Measurements from ENCODE around the gene DUSP3. TPM values are rescaled to one million over a fixed set of nuclear protein-coding genes. Genes with fewer than 3 reads are reported as not detected.
A peak's percentile ranks its signal among the peaks of the same experiment; 100 is the strongest.

Gene DUSP3
- total RNA-seq, 1 donor from 2014 or later: 11.7 TPM

DNA sequence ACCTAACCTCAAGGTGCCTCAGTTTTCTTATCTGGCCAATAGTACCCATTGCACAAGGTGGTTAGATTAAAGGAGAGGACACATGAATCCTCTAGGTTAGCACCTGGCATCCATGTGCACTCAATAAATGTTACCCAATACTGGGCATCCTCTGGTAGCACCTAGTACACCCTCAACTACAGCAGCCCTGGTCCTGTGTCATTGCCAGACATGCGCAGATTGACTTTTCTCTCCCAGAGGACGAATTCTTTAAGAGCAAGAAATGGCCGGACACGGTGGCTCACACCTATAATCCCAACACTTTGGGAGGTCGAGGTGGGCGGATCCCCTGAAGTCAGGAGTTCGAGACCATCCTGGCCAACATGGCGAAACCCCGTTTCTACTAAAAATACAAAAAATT lies 7.3 kb downstream of the DUSP3 start:
- Mint-ChIP-seq H3K4me3 (no peak overlapping the region), H3K36me3 (ENCODE audit: low read depth) (peaks cover 17% of the 10 kb centered on the region), H3K27ac (no peak overlapping the region), H3K4me1 (ENCODE audit: low read depth) (no peaks in the 10 kb centered on the region), H3K9me3 (no peaks in the 10 kb centered on the region), H3K27me3 (ENCODE audit: insufficient read depth) (no peaks in the 10 kb centered on the region)
- DNase-seq (ENCODE audit: low spot score): no peak
- intact Hi-C loops (cut with micrococcal nuclease): no loop called here

GRCh38 chr17:43770957-43771356 lies 7.8 kb downstream of the DUSP3 start:
- intact Hi-C loops (cut with micrococcal nuclease): no loop called here
- no peaks in the 10 kb centered on the region for H3K4me1 Mint-ChIP-seq (ENCODE audit: low read depth)
- H3K27me3 Mint-ChIP-seq (ENCODE audit: insufficient read depth): no peaks in the 10 kb centered on the region
- peaks cover 15% of the 10 kb centered on the region for H3K36me3 Mint-ChIP-seq (ENCODE audit: low read depth)
- no peaks in the 10 kb centered on the region for H3K9me3 Mint-ChIP-seq
- no peak overlapping the region for H3K4me3 Mint-ChIP-seq
- H3K27ac Mint-ChIP-seq: no peak overlapping the region
- no peak for DNase-seq (ENCODE audit: low spot score)

- H3K27me3 Mint-ChIP-seq (ENCODE audit: insufficient read depth): no peaks in the 10 kb centered on the region
- no peak overlapping the region for H3K27ac Mint-ChIP-seq
- no peaks in the 10 kb centered on the region for H3K4me1 Mint-ChIP-seq (ENCODE audit: low read depth)
- H3K36me3 Mint-ChIP-seq (ENCODE audit: low read depth): peaks cover 15% of the 10 kb centered on the region
- DNase-seq (ENCODE audit: low spot score): no peak
- intact Hi-C loops (cut with micrococcal nuclease): no loop called here
- no peaks in the 10 kb centered on the region for H3K9me3 Mint-ChIP-seq
- H3K4me3 Mint-ChIP-seq: no peak overlapping the region
Measured at GRCh38 chr17:43769859-43770258, 8.9 kb downstream of the DUSP3 start.

GRCh38 chr17:43769426-43769825 lies 9.4 kb downstream of the DUSP3 start:
- no peak overlapping the region for H3K27ac Mint-ChIP-seq
- H3K4me1 Mint-ChIP-seq (ENCODE audit: low read depth): no peaks in the 10 kb centered on the region
- intact Hi-C loops (cut with micrococcal nuclease): no loop called here
- no peak for DNase-seq (ENCODE audit: low spot score)
- peaks cover 15% of the 10 kb centered on the region for H3K36me3 Mint-ChIP-seq (ENCODE audit: low read depth)
- no peaks in the 10 kb centered on the region for H3K27me3 Mint-ChIP-seq (ENCODE audit: insufficient read depth)
- no peaks in the 10 kb centered on the region for H3K9me3 Mint-ChIP-seq
- no peak overlapping the region for H3K4me3 Mint-ChIP-seq

GRCh38 chr17:43768943-43769342 lies 9.8 kb downstream of the DUSP3 start:
- intact Hi-C loops (cut with micrococcal nuclease): no loop called here
- H3K4me1 Mint-ChIP-seq (ENCODE audit: low read depth): no peaks in the 10 kb centered on the region
- H3K4me3 Mint-ChIP-seq: no peak overlapping the region
- H3K27ac Mint-ChIP-seq: no peak overlapping the region
- no peaks in the 10 kb centered on the region for H3K9me3 Mint-ChIP-seq
- peaks cover 15% of the 10 kb centered on the region for H3K36me3 Mint-ChIP-seq (ENCODE audit: low read depth)
- DNase-seq (ENCODE audit: low spot score): no peak
- no peaks in the 10 kb centered on the region for H3K27me3 Mint-ChIP-seq (ENCODE audit: insufficient read depth)

DNA sequence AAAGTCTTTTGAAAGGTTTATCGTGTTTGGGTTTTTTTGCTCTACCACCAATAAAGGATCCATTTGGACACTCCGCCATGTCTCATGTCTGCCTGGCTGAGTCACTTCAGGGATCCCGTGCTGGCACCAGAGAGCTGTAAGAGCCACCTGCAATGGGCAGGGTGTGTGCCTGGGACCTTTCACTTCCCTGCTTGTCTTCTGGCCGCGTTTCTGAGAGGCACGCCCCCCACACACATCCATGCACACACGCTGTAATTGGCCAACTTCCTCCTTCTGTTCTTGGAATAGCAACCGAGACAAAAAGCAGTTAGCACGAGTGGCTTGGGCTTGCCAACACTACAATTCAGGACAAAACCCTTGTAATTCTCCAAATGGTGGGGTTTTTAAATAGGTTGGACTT lies 10.4 kb downstream of the DUSP3 start:
- H3K4me3 Mint-ChIP-seq: no peak overlapping the region
- H3K4me1 Mint-ChIP-seq (ENCODE audit: low read depth): no peaks in the 10 kb centered on the region
- intact Hi-C loops (cut with micrococcal nuclease): no loop called here
- no peaks in the 10 kb centered on the region for H3K27me3 Mint-ChIP-seq (ENCODE audit: insufficient read depth)
- no peak for DNase-seq (ENCODE audit: low spot score)
- H3K9me3 Mint-ChIP-seq: no peaks in the 10 kb centered on the region
- H3K27ac Mint-ChIP-seq: no peak overlapping the region
- peaks cover 13% of the 10 kb centered on the region for H3K36me3 Mint-ChIP-seq (ENCODE audit: low read depth)

DNA sequence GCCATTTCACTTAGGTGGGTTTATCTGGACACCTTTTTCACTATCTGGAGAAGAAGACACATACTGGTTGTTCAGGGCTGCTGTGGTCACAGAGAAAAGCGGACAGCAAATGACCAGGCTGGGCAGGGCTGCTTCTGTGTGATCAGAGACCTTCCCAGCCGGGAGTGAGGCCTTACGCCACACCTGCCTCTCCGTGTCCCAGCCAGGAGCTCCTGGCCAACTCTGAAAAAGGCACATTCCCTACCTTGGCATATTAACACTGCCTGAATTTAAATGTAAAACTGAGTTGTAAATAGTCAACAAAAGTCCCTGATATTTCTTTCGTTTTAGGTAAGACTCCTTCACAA lies 11.1 kb downstream of the DUSP3 start:
- H3K36me3 Mint-ChIP-seq (ENCODE audit: low read depth): peaks cover 9% of the 10 kb centered on the region
- DNase-seq (ENCODE audit: low spot score): no peak
- no peaks in the 10 kb centered on the region for H3K4me1 Mint-ChIP-seq (ENCODE audit: low read depth)
- H3K27ac Mint-ChIP-seq: no peak overlapping the region
- no peaks in the 10 kb centered on the region for H3K27me3 Mint-ChIP-seq (ENCODE audit: insufficient read depth)
- H3K4me3 Mint-ChIP-seq: no peak overlapping the region
- no peaks in the 10 kb centered on the region for H3K9me3 Mint-ChIP-seq
- intact Hi-C loops (cut with micrococcal nuclease): no loop called here

DNA sequence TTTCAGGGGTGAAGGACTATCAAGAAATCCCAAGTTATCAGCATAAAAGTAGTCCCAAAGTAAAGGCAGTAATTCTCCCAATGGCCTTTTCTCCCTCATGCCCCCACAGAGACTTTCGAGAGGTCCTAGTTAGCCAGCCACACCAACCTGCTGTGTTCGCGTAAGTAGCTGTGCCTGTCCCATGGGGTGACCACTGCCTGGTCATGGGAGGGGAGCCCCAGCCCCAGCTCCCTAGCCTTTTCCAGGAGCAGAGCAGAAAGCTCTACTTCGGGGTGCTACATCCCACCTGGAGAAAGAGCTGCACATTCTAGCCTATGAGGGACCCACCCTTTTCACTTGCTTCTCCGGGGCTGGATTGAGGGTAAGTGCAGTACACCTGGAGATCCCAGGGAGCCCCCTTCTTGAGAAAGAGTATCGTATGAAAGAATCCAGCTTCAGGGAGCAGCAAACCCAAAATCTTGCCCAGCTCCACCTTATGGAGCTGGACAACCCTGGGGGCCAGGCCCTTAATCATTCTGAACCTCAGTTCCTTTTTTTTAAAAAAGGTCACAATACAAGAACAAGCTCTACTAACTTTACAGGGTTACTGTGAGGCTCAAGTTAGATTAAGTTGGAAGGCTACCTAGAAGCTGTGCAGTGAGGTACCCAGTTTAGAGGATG lies 11.6 kb downstream of the DUSP3 start:
- no peaks in the 10 kb centered on the region for H3K4me1 Mint-ChIP-seq (ENCODE audit: low read depth)
- peaks cover 4% of the 10 kb centered on the region for H3K36me3 Mint-ChIP-seq (ENCODE audit: low read depth)
- H3K4me3 Mint-ChIP-seq: no peak overlapping the region
- H3K27me3 Mint-ChIP-seq (ENCODE audit: insufficient read depth): no peaks in the 10 kb centered on the region
- no peaks in the 10 kb centered on the region for H3K9me3 Mint-ChIP-seq
- intact Hi-C loops (cut with micrococcal nuclease): no loop called here
- DNase-seq (ENCODE audit: low spot score): no peak
- H3K27ac Mint-ChIP-seq: no peak overlapping the region

- H3K27me3 Mint-ChIP-seq (ENCODE audit: insufficient read depth): no peaks in the 10 kb centered on the region
- no peak overlapping the region for H3K27ac Mint-ChIP-seq
- no peaks in the 10 kb centered on the region for H3K4me1 Mint-ChIP-seq (ENCODE audit: low read depth)
- intact Hi-C loops (cut with micrococcal nuclease): loop anchor here (1.0 kb wide), 1 partner anchor 72 kb away; no protein-coding TSS in a partner anchor
- DNase-seq (ENCODE audit: low spot score): no peak
- no peak overlapping the region for H3K4me3 Mint-ChIP-seq
- peaks cover 3% of the 10 kb centered on the region for H3K36me3 Mint-ChIP-seq (ENCODE audit: low read depth)
- no peaks in the 10 kb centered on the region for H3K9me3 Mint-ChIP-seq
Measured at GRCh38 chr17:43766413-43767052, 12.2 kb downstream of the DUSP3 start.

DNA sequence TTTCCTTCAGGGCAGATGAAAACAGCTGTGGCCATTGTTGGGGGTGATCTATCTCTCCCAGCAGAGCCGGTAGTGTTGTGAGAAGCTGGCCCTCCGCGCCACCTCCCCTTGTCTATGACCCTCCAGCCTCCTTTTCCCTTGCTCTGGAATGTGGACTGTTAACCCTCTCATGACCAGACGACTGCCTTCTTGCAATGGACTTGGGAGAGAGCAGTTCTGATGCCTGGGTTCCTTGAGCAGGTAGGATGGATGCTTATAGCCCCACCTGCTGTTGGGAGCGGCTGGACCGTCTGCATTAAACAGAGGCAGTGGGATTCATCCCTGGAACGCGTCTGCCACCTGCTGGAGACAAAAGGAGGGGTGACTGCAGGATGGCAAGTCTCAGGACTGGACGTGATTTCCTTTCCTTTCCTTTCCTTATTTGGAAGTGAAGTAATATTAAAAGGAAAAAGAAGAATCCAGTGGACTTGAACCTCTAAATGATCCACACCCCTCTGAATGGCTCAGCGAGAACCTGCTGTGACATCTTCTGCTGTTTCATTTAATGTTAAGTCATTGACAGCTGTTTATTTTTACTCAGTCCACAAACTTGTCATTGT lies 18.4 kb downstream of the DUSP3 start:
- Mint-ChIP-seq H3K27me3 (ENCODE audit: insufficient read depth) (peaks cover 19% of the 10 kb centered on the region), H3K4me3 (no peak overlapping the region), H3K4me1 (ENCODE audit: low read depth) (no peaks in the 10 kb centered on the region), H3K36me3 (ENCODE audit: low read depth) (no peaks in the 10 kb centered on the region), H3K9me3 (no peaks in the 10 kb centered on the region), H3K27ac (no peak overlapping the region)
- peak; percentile 79 for DNase-seq (ENCODE audit: low spot score)
- intact Hi-C loops (cut with micrococcal nuclease): loop anchor here (1.0 to 2.0 kb wide), 3 partner anchors 42 to 184 kb away; no protein-coding TSS in a partner anchor

DNA sequence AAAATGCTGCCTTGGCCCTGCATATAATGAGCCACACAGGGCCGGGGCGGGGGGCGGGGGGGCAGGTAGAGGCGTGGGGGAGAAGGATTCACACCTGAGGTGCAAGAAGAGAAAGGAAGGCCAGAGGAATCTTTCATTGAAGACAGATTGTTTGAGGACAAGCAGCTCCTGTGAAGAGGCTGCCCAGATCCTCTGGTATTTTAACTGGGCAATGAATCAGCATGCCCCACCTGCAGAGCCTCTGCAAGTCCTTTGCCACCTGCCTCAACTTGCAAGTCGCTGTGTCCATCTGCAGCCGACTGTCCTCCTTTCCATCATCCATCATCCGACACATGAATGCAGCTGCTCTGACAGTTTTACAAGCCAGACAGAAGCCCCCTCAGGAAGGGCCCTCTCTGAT lies 18.9 kb downstream of the DUSP3 start:
- Mint-ChIP-seq H3K9me3 (no peaks in the 10 kb centered on the region), H3K4me3 (no peak overlapping the region), H3K36me3 (ENCODE audit: low read depth) (no peaks in the 10 kb centered on the region), H3K4me1 (ENCODE audit: low read depth) (no peaks in the 10 kb centered on the region), H3K27me3 (ENCODE audit: insufficient read depth) (peaks cover 19% of the 10 kb centered on the region), H3K27ac (no peak overlapping the region)
- intact Hi-C loops (cut with micrococcal nuclease): loop anchor here (1.0 to 2.0 kb wide), 3 partner anchors 41 to 184 kb away; no protein-coding TSS in a partner anchor
- no peak for DNase-seq (ENCODE audit: low spot score)

- Mint-ChIP-seq H3K27me3 (ENCODE audit: insufficient read depth) (peaks cover 25% of the 10 kb centered on the region), H3K4me1 (ENCODE audit: low read depth) (peaks cover under 1% of the 10 kb centered on the region), H3K27ac (no peak within 1 kb of the TSS), H3K4me3 (no peak within 1 kb of the TSS), H3K9me3 (no peaks in the 10 kb centered on the region), H3K36me3 (ENCODE audit: low read depth) (no peaks in the 10 kb centered on the region)
- intact Hi-C loops (cut with micrococcal nuclease): no loop called here
- no peak for DNase-seq (ENCODE audit: low spot score)
Measured at GRCh38 chr17:43758497-43759174, 20.1 kb downstream of the DUSP3 start, which contains the start of gene SOST. SOST (minus strand) TSS chr17:43758791; CDS start chr17:43758741, 50 bp downstream.

DNA sequence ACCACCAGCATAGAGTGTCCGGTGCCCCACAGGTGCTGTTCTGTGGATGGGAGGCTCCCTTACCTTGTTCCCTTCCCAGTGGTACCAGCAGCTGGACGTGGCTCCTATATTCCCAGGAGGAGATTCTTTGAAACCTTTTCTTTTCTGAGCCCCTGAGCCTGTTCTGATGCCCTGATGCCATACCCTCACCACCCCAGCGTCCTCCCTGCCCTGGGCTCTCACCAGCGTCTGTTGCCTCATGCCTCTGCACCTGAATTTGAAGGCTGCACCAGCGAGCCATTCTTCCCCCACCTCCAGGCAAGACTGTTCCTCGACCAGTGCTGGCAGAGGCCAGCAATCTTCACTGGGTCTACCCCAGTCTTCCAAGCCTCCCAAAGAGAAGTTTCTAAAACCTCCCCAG lies 20.7 kb downstream of the DUSP3 start:
- Mint-ChIP-seq H3K9me3 (no peaks in the 10 kb centered on the region), H3K27me3 (ENCODE audit: insufficient read depth) (peaks cover 26% of the 10 kb centered on the region), H3K27ac (no peak overlapping the region), H3K4me1 (ENCODE audit: low read depth) (peaks cover 6% of the 10 kb centered on the region), H3K36me3 (ENCODE audit: low read depth) (no peaks in the 10 kb centered on the region), H3K4me3 (no peak overlapping the region)
- intact Hi-C loops (cut with micrococcal nuclease): no loop called here
- no peak for DNase-seq (ENCODE audit: low spot score)

Data from activated T-helper 1 cell treated with anti-CD3 and anti-CD28 coated beads, Interleukin-12 subunit alpha, Interleukin-12 subunit beta, Interleukin-2, Interleukin-4 antibody, amounts not matched to agents 30 ng/mL and 10 ng/mL and 1 ng/mL, durations not matched to agents 14 hours and 24 hours and 36 hours (primary cell).